ENCODE results near the gene RFX8.

- TF ChIP-seq CTCF (IDR thresholded peaks at IDR 0.05 in 2 of 3, conservative IDR thresholded peaks at IDR 0.05 in 1 of 3; ENCODE audit: control insufficient read depth in 2 of 3, extremely low read depth in 1 of 3, insufficient read depth in 1 of 3, low read depth in 3 of 3, low read length in 3 of 3) (no peak), POLR2AphosphoS5 (IDR thresholded peaks at IDR 0.05; ENCODE audit: low read length) (no peak), ZZZ3 (IDR thresholded peaks at IDR 0.05; ENCODE audit: control insufficient read depth, insufficient read length, low read depth) (no peak), EZH2 (IDR thresholded peaks at IDR 0.05; ENCODE audit: borderline replicate concordance, control insufficient read depth, low read depth, low read length) (no peak), MYC (IDR thresholded peaks at IDR 0.05; ENCODE audit: insufficient read depth, insufficient read length, insufficient replicate concordance, low read length, severe bottlenecking) (no peak)
Measured at GRCh38 chr2:101416609-101417008, 58.3 kb downstream of the RFX8 start.

Measured in GM12878 (cell line).